Breast epithelium (tissue), 3 donors: ENCODE results near the gene SPRED1.

Source experiments
- POLR2A ChIP-seq: fragments of 450-650 bp; IDR thresholded peaks from one replicate; pipeline ENCODE4 v1.6.1; 2016; ENCODE audit warnings: antibody characterized with exemption, mild to moderate bottlenecking, moderate library complexity
- POLR2AphosphoS5 ChIP-seq, 3 donors: sonication (generic); formaldehyde crosslinking; IDR thresholded peaks; one replicate each; pipeline ENCODE4 v1.6.1; 2017; ENCODE audit warnings: antibody characterized with exemption in 3 of 3
- TF ChIP-seq, protein P1 (sequence below), 3 donors: fragments of 450-650 bp; IDR thresholded peaks; one replicate each; pipeline ENCODE4 v1.5.1; 2016 to 2017; ENCODE audit warnings: antibody characterized with exemption in 3 of 3, mild to moderate bottlenecking in 3 of 3, moderate library complexity in 3 of 3

DNA sequence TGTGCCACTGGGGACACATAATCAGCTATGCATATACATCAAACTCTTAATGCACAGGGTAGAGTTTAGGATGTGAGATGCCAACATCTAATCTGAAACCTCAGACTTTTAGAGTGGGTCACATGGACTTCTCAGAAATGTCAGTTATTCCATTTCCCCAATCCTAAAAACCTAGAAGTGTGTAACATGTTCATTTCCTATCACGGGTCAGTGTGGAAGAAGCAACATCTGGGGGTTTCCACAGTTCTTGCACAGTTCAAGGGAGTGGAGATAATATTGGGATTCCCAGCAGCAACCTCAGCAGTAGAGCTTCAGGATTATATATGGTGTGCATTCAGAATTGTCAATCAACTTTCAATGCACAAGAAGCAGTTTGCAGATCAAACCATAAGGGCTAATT is 44.4 kb upstream of the SPRED1 start:
- TF ChIP-seq, protein P1, sequence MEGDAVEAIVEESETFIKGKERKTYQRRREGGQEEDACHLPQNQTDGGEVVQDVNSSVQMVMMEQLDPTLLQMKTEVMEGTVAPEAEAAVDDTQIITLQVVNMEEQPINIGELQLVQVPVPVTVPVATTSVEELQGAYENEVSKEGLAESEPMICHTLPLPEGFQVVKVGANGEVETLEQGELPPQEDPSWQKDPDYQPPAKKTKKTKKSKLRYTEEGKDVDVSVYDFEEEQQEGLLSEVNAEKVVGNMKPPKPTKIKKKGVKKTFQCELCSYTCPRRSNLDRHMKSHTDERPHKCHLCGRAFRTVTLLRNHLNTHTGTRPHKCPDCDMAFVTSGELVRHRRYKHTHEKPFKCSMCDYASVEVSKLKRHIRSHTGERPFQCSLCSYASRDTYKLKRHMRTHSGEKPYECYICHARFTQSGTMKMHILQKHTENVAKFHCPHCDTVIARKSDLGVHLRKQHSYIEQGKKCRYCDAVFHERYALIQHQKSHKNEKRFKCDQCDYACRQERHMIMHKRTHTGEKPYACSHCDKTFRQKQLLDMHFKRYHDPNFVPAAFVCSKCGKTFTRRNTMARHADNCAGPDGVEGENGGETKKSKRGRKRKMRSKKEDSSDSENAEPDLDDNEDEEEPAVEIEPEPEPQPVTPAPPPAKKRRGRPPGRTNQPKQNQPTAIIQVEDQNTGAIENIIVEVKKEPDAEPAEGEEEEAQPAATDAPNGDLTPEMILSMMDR (IDR thresholded peaks at IDR 0.05): no peak
- TF ChIP-seq POLR2A: no peak
- no peak for TF ChIP-seq POLR2AphosphoS5 (IDR thresholded peaks at IDR 0.05)
